IPS-20b (cell line): ENCODE measurements around the gene GPR37L1.
A peak's percentile ranks its signal among the peaks of the same experiment; 100 is the strongest.
"Not testable (repeated sequence)": the region's sequence is repeated elsewhere in the genome, so short reads cannot be mapped to it uniquely, and the experiment has no call there.

Experiments
- H3K27ac ChIP-seq: one replicate; pipeline ENCODE4 v1.5.1; 2013; ENCODE audit warnings: low read length
- H3K27me3 ChIP-seq: 2 replicates; pipeline ENCODE4 v1.6.1; 2013; ENCODE audit warnings: mild to moderate bottlenecking, low read length, inconsistent platforms; ENCODE audit not compliant: insufficient read depth
- H3K36me3 ChIP-seq: 2 replicates; pipeline ENCODE4 v1.6.1; 2013; ENCODE audit warnings: low read depth, mild to moderate bottlenecking, inconsistent platforms, low read length, moderate library complexity; ENCODE audit not compliant: insufficient read depth
- H3K4me1 ChIP-seq: 2 replicates; pipeline ENCODE4 v1.6.1; 2013; ENCODE audit warnings: mild to moderate bottlenecking, control low read depth, inconsistent platforms, low read length, moderate library complexity; ENCODE audit not compliant: insufficient read depth
- H3K4me3 ChIP-seq: 2 replicates; pipeline ENCODE4 v1.5.1; 2013; ENCODE audit warnings: mild to moderate bottlenecking, low read length, inconsistent platforms
- H3K9ac ChIP-seq: 2 replicates; pipeline ENCODE4 v1.6.1; 2013; ENCODE audit warnings: low read depth, mild to moderate bottlenecking, inconsistent platforms, low read length, moderate library complexity
- H3K9me3 ChIP-seq: 2 replicates; pipeline ENCODE4 v1.6.1; 2013; ENCODE audit warnings: mild to moderate bottlenecking, low read depth, low read length, inconsistent platforms; ENCODE audit not compliant: insufficient read depth

Gene GPR37L1

DNA sequence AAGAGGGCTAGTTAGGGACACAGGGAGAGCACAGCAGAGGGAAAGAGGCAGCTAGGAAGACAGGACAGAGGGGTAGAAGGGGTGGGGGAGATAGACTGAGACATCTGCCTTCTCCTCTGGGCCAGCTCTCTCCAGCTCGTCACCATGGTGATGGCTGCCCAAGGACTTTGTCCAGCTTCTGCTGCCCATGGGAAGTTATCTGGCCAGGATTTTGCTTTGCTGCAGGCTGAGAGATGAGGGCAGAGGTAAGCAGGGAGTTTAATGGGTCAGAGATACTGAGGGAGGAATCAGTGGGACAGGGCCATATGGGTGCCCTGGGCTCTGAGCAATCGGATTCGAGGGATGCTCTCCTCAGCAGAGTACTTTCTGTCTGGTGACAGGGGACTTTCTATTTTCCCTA lies 34.5 kb upstream of the GPR37L1 start:
- Histone ChIP-seq H3K27me3 (no peaks in the 10 kb centered on the region), H3K9ac (no peak overlapping the region), H3K9me3 (no peaks in the 10 kb centered on the region), H3K27ac (no peak overlapping the region), H3K4me1 (peaks cover 19% of the 10 kb centered on the region), H3K4me3 (no peak overlapping the region), H3K36me3 (no peaks in the 10 kb centered on the region)

DNA sequence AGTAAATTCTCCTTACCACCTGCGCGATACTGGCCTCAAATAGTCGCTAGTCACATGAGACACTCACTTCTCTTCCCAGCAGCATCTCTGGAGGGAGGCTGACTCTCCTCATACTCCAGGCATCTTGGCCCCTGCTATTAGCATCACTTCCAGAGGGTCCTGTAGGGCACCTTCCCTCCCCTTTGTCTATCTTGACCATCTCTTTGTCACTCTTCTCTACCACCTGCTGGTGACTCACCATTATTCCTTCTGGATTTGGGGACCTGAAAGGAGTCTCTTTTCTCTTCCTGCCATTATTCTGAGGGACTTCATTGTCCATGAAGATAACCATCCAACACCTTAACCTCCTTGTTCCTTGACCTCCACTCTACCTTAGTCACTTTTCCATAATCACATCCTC lies 31.7 kb upstream of the GPR37L1 start:
- H3K9me3 ChIP-seq = no peaks in the 10 kb centered on the region
- no peak overlapping the region for H3K9ac ChIP-seq
- no peaks in the 10 kb centered on the region for H3K36me3 ChIP-seq
- H3K27ac ChIP-seq = no peak overlapping the region
- no peaks in the 10 kb centered on the region for H3K27me3 ChIP-seq
- peaks cover 8% of the 10 kb centered on the region for H3K4me1 ChIP-seq
- H3K4me3 ChIP-seq = no peak overlapping the region

DNA sequence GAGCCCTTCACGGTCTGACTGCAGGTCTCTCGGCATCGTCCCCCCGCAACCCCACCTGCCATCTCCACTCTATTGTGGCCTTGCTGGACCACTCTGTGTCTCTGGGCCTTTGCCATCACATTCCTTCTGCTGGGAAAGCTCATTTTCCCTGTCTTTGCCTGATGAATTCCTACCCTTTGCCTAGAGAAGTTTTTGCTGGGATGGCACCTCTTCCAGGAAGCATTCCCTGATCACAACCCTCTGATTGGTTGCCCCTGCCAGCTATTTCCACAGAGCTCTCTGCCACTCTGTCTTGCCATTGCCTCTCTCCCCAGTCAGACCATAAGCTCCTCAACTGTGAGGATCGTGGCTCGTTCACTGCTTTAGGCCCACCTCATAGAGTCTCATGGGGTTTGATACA lies 28.9 kb upstream of the GPR37L1 start:
- H3K27ac ChIP-seq = no peak overlapping the region
- H3K4me1 ChIP-seq = no peaks in the 10 kb centered on the region
- no peak overlapping the region for H3K4me3 ChIP-seq
- no peak overlapping the region for H3K9ac ChIP-seq
- no peaks in the 10 kb centered on the region for H3K36me3 ChIP-seq
- no peaks in the 10 kb centered on the region for H3K9me3 ChIP-seq
- no peaks in the 10 kb centered on the region for H3K27me3 ChIP-seq

DNA sequence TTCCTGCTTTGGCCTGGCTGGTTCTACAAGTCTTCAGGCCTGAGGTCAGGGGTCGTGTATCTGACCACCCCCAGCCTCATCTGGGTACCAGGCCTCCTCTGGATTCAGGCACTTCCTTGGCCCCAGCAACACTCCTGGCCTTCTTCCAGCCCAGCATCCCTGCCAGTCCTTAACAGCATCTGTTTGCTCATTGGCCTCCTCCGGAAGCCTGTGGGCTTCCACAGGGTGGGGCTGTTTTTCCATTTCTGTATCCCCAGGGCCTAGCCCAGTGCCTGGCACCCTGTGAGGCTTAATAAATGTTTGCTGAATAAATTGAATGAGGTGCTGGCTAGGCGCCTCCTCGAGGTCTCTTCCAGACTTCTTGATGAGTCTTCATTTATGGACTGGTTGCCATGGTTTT lies 21.5 kb upstream of the GPR37L1 start:
- no peaks in the 10 kb centered on the region for H3K36me3 ChIP-seq
- H3K9me3 ChIP-seq = no peaks in the 10 kb centered on the region
- no peak overlapping the region for H3K27ac ChIP-seq
- no peak overlapping the region for H3K9ac ChIP-seq
- no peaks in the 10 kb centered on the region for H3K27me3 ChIP-seq
- H3K4me1 ChIP-seq = peaks cover 18% of the 10 kb centered on the region; the same call in 1 of the 2 replicates
- H3K4me3 ChIP-seq = no peak overlapping the region

DNA sequence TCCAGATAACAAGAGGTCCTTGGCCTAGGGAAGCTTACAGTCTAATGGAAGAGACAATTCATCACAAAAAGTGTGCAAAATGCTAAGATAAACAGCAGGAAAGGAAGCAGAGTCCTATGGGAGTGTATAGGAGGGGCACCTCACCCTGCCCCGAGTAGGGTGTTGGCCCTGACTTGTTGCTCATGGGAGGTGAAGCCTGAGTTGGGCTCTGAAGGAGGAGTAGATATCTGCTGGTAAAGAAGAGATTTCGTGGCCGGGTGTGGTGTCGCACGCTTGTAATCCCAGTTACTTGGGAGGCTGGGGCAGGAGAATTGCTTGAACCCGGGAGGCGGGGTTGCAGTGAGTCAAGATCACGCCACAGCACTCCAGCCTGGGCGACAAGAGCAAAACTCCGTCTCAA lies 18.6 kb upstream of the GPR37L1 start:
- Histone ChIP-seq H3K36me3 (no peaks in the 10 kb centered on the region), H3K9ac (no peak overlapping the region), H3K4me3 (no peak overlapping the region), H3K27me3 (no peaks in the 10 kb centered on the region), H3K4me1 (peaks cover 22% of the 10 kb centered on the region; the same call in 1 of the 2 replicates), H3K9me3 (no peaks in the 10 kb centered on the region), H3K27ac (no peak overlapping the region)

DNA sequence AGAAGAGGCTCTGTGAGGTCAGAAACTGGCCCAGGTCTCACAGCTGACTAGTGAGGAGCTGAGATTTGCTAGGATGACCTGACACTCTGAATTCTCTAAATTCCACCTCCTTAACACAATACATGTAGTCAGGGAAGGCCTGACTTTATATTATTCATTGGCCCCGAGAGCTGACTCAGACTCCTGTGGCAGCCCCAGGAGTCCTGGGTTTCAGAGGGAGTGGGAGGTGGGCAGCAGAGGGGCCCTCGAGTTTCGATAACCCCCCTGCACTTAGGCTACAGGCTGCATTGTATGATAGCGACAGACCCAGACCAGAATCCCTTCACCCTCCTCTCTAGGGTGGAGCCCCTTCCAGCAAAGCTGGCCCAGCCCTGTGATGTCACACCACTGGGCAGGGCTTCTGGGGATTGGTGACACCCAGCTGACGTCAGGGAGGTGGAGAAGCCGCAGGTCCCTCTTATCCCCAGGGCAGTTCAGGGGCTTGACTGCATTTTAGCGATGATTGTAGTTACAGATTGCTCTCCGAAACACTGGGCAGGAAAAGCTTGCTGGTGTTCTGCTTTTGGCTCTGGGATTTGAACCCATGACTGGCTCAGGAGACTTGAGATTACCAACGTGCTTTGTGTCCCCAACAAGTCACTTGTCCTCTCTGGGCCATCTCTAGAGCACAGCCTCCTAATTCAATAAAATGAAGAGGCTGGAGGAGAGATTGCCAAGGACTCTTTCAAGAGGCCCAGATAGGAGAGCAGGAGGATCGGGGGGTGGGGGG lies 17.0 kb upstream of the GPR37L1 start:
- H3K9ac ChIP-seq = peak overlapping the region; percentile 38; the same call in 1 of the 2 replicates
- no peaks in the 10 kb centered on the region for H3K27me3 ChIP-seq
- H3K9me3 ChIP-seq = no peaks in the 10 kb centered on the region
- H3K36me3 ChIP-seq = no peaks in the 10 kb centered on the region
- peak overlapping the region; percentile 47 for H3K4me3 ChIP-seq
- H3K27ac ChIP-seq = peak overlapping the region; percentile 16
- H3K4me1 ChIP-seq = peaks cover 22% of the 10 kb centered on the region; the same call in 1 of the 2 replicates

DNA sequence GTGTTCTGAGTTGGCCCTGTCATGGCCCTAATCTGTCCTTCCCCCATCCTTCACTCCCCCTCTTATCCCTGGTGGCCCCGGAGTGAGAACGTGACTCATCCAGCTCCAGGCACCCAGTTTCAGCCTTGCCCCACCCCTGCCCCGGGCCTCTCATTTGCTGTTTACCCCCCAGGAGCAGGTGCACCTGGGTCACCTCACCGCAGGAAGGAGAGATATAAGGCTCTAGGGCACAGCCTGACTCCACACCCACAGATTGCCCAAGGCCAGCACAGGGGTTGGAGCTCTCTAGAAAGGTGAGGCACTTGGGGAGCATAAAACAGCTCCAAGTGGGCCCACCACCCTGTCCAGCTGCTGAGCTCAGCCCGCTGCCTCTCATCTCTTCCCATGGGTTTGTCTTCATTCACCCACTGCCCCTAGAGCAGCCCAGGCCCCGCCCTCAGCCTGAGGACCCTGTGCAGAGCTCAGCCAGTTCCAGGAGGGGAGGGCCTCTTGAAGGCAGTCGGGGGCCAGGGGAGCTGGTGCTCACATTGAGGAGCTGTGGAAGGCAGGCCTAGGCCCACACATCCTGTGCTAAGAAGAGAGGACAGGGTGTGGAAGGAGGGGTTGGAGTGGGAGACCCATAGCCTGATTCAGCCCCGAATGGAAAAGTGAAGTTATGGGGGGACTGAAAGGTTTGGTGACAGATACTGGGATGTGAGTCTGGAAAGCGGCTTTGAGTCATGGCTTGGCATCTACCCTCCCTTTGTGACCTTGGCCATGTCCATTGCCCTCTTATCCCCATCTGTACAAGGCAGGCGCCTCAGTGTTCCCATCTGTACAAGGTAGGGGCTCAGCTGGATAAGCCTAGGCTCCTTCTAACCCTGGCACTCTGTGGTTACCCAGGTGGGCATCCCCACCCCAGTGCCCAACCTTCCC lies 16.1 kb upstream of the GPR37L1 start:
- Histone ChIP-seq H3K27me3 (no peaks in the 10 kb centered on the region), H3K36me3 (no peaks in the 10 kb centered on the region), H3K27ac (peak overlapping the region; percentile 16), H3K4me1 (peaks cover 15% of the 10 kb centered on the region; the same call in 1 of the 2 replicates), H3K9ac (peak overlapping the region; percentile 38; the same call in 1 of the 2 replicates), H3K9me3 (no peaks in the 10 kb centered on the region), H3K4me3 (no peak overlapping the region)

DNA sequence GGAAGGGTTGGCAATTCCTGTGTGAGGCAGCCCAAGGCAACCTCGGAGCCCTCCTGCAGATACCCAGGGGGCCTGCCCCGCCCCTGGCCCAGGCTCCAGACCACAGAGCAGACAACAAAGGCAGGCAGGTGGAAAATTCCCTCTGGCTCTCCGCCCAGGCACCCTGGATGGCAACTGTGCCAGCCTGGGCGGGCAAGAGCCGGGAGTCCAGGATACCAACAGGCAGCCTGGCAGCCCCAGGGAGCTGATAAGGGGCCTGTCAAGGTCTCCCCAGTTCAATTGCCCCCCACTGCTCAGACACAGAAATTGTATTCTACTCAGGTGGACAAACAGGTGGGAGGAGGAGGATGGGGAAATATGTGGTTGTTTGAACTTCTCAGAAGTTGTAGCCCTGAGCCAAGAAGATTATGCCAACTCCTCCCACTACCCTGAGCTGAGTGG lies 15.4 kb upstream of the GPR37L1 start:
- H3K36me3 ChIP-seq = no peaks in the 10 kb centered on the region
- H3K4me1 ChIP-seq = peaks cover 14% of the 10 kb centered on the region; the same call in 1 of the 2 replicates
- no peaks in the 10 kb centered on the region for H3K27me3 ChIP-seq
- H3K27ac ChIP-seq = no peak overlapping the region
- no peaks in the 10 kb centered on the region for H3K9me3 ChIP-seq
- no peak overlapping the region for H3K9ac ChIP-seq
- no peak overlapping the region for H3K4me3 ChIP-seq

DNA sequence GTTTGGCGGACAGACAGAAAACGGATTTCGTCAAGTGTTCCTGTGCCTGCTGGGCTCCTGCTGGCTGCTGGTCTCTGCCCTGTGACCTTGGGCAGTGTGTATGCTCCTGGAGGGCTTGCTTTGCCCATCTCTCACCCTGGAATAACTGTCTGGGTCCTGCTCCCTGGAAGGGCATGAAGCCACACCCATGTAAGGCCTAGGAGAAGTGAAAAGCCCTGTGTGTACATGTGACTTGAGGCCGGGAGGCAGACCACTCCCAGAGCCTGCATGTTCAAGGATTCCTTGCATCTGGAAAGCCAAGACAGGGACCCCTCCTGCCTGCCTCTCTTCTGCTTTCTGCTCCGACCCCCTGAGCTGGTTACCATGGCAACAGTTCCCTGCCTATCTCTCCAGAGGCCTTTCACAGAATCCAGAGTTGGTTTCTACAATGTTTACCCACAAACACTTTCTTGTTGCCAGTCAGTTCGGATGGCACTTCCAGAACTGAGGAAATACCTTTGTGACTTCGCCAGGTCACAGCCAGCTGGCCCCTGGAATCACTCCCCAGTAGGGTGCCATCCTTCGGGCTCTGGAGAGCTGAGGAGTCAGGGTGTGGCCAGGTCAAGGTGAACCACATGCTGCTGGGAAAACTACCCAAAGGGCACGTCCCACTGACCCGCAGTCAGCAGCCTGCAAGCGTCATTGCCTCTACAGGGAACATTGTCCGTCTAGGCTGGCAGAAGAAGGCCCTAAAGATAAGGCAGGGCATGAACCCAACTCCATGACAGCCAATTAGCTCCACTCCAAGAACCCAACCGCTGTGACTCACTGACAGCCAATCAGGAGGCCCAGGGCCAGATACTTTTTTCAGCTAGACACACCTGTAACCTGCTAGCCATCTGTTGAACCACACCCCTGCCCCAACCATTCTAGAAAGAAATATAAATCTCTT lies 14.7 kb upstream of the GPR37L1 start:
- H3K9me3 ChIP-seq = no peaks in the 10 kb centered on the region
- H3K9ac ChIP-seq = no peak overlapping the region
- H3K4me3 ChIP-seq = no peak overlapping the region
- H3K36me3 ChIP-seq = no peaks in the 10 kb centered on the region
- no peaks in the 10 kb centered on the region for H3K27me3 ChIP-seq
- H3K27ac ChIP-seq = no peak overlapping the region
- peaks cover 17% of the 10 kb centered on the region for H3K4me1 ChIP-seq

DNA sequence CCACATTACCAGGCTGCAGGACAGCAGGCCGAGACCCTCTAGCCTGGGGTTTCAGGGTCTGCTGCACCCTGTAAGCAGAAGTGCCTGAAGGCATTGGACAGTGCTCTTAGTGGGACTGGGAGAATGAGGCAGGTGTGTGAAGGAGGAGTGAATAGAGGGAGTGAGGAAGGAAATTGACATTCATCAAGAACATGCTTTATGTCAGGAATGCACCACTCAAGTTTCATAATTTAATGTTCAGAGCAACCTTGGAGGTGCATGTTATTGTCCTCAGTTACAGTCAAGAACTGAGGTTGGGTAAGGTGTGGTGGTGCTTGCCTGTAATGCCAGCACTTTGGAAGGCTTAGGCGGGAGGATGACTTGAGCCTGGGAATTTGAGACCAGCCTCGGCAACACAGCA lies 11.7 kb upstream of the GPR37L1 start:
- Histone ChIP-seq H3K4me1 (peaks cover 12% of the 10 kb centered on the region), H3K27ac (no peak overlapping the region), H3K4me3 (no peak overlapping the region), H3K36me3 (no peaks in the 10 kb centered on the region), H3K9ac (no peak overlapping the region), H3K27me3 (no peaks in the 10 kb centered on the region), H3K9me3 (no peaks in the 10 kb centered on the region)

DNA sequence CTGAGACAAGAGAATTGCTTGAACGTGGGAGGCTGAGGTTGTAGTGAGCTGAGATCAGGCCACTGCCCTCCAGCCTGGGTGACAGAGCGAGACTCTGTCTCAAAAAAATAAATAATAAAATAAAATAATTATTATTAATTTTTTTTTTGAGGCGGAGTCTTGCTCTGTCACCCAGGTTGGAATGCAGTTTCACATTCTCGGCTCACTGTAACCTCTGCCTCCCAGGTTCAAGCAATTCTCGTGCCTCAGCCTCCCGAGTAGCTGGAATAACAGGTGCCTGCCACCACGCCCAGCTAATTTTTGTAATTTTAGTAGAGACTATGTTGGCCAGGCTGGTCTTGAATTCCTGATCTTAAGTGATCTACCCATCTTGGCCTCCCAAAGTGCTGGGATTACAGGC lies 11.1 kb upstream of the GPR37L1 start:
- H3K4me3 ChIP-seq, H3K9me3 ChIP-seq, H3K27me3 ChIP-seq, H3K27ac ChIP-seq, H3K4me1 ChIP-seq, H3K9ac ChIP-seq, H3K36me3 ChIP-seq: not testable (repeated sequence)
